GM19025 (cell line): Measurements from ENCODE around the gene CHMP2B.
"Not testable (repeated sequence)": the region's sequence is repeated elsewhere in the genome, so short reads cannot be mapped to it uniquely, and the experiment has no call there.

Experiments used
- ATAC-seq: cut with Tn5 transposase; IDR thresholded peaks from one replicate; pipeline ENCODE4 v1.9.1; 2021; ENCODE audit warnings: mild to moderate bottlenecking, low read depth, moderate library complexity; ENCODE audit not compliant: unreplicated experiment

CHMP2B gene

GRCh38 chr3:87305031-87305430 lies 77.9 kb downstream of the CHMP2B start:
- ATAC-seq = not testable (repeated sequence)
